ENCODE results near the gene MTMR3.

The MTMR3 gene

GRCh38 chr22:30077279-30077880, 194.4 kb downstream of the MTMR3 start:
- no peak for DNase-seq
- Histone ChIP-seq H3K4me1 (ENCODE audit: control insufficient read depth, insufficient read depth, low read depth, low read length) (peaks cover 3% of the 10 kb centered on the region), H2AK5ac (ENCODE audit: low read length, severe bottlenecking) (no peak overlapping the region), H3K4ac (ENCODE audit: low read depth in 1 of 2, low read length in 2 of 2) (no peak overlapping the region), H2BK12ac (ENCODE audit: low read length in 2 of 2) (no peak overlapping the region), H3K4me3 (ENCODE audit: insufficient read depth in 1 of 2, low read depth in 1 of 2, low read length in 2 of 2) (no peak overlapping the region), H3K9me3 (ENCODE audit: control insufficient read depth, low read length) (no peaks in the 10 kb centered on the region), H3K27ac (ENCODE audit: low read length, poor library complexity, severe bottlenecking) (no peak overlapping the region), H4K91ac (ENCODE audit: low read length) (no peak overlapping the region), H4K8ac (ENCODE audit: low read length) (no peak overlapping the region), H3K23ac (ENCODE audit: low read length in 2 of 2) (no peak overlapping the region), H3K18ac (ENCODE audit: low read depth in 1 of 2, low read length in 2 of 2) (no peak overlapping the region), H3K27me3 (ENCODE audit: control insufficient read depth in 1 of 2, insufficient read depth in 1 of 2, low read length in 2 of 2) (peaks cover 12 to 25% of the 10 kb centered on the region in 2 experiments), H2BK5ac (ENCODE audit: low read depth, low read length, poor library complexity, severe bottlenecking) (no peak overlapping the region), H2BK120ac (ENCODE audit: low read depth, low read length) (no peak overlapping the region), H3K79me1 (replicated peaks; ENCODE audit: low read length, poor library complexity, severe bottlenecking) (no peaks in the 10 kb centered on the region), H2BK15ac (ENCODE audit: low read depth, poor library complexity, severe bottlenecking) (no peak overlapping the region), H3K14ac (ENCODE audit: low read length in 2 of 2) (no peak overlapping the region), H3K9ac (ENCODE audit: low read length) (no peak overlapping the region), H3K36me3 (ENCODE audit: control insufficient read depth in 1 of 2, insufficient read depth in 2 of 2, low read depth in 1 of 2, low read length in 2 of 2) (no peaks in the 10 kb centered on the region), H2AFZ (ENCODE audit: low read depth, low read length) (no peak overlapping the region), H3K4me2 (ENCODE audit: low read length, poor library complexity, severe bottlenecking) (no peak overlapping the region)
- 59% methylated on average over 1 of the region's 3 CpGs for WGBS

GRCh38 chr22:30078320-30079311, 195.6 kb downstream of the MTMR3 start:
- no peak overlapping the region for H3K9ac ChIP-seq (ENCODE audit: low read length)
- DNase-seq, result no peak
- peaks cover 12 to 25% of the 10 kb centered on the region in 2 experiments for H3K27me3 ChIP-seq (ENCODE audit: control insufficient read depth in 1 of 2, insufficient read depth in 1 of 2, low read length in 2 of 2)
- no peak overlapping the region for H3K27ac ChIP-seq (ENCODE audit: low read length, poor library complexity, severe bottlenecking)
- H2AK5ac ChIP-seq (ENCODE audit: low read length, severe bottlenecking), result no peak overlapping the region
- WGBS, result 96% methylated on average over 7 of the region's 10 CpGs
- peaks cover 3% of the 10 kb centered on the region for H3K4me1 ChIP-seq (ENCODE audit: control insufficient read depth, insufficient read depth, low read depth, low read length)
- no peak overlapping the region for H3K14ac ChIP-seq (ENCODE audit: low read length in 2 of 2)
- no peaks in the 10 kb centered on the region for H3K79me1 ChIP-seq (replicated peaks; ENCODE audit: low read length, poor library complexity, severe bottlenecking)
- H3K4ac ChIP-seq (ENCODE audit: low read depth in 1 of 2, low read length in 2 of 2), result no peak overlapping the region
- H2BK15ac ChIP-seq (ENCODE audit: low read depth, poor library complexity, severe bottlenecking), result no peak overlapping the region
- H3K9me3 ChIP-seq (ENCODE audit: control insufficient read depth, low read length), result no peaks in the 10 kb centered on the region
- no peak overlapping the region for H3K4me2 ChIP-seq (ENCODE audit: low read length, poor library complexity, severe bottlenecking)
- no peak overlapping the region for H4K8ac ChIP-seq (ENCODE audit: low read length)
- no peak overlapping the region for H3K4me3 ChIP-seq (ENCODE audit: insufficient read depth in 1 of 2, low read depth in 1 of 2, low read length in 2 of 2)
- no peak overlapping the region for H2AFZ ChIP-seq (ENCODE audit: low read depth, low read length)
- H2BK5ac ChIP-seq (ENCODE audit: low read depth, low read length, poor library complexity, severe bottlenecking), result no peak overlapping the region
- no peak overlapping the region for H3K18ac ChIP-seq (ENCODE audit: low read depth in 1 of 2, low read length in 2 of 2)
- no peak overlapping the region for H4K91ac ChIP-seq (ENCODE audit: low read length)
- no peaks in the 10 kb centered on the region for H3K36me3 ChIP-seq (ENCODE audit: control insufficient read depth in 1 of 2, insufficient read depth in 2 of 2, low read depth in 1 of 2, low read length in 2 of 2)
- no peak overlapping the region for H2BK12ac ChIP-seq (ENCODE audit: low read length in 2 of 2)
- no peak overlapping the region for H2BK120ac ChIP-seq (ENCODE audit: low read depth, low read length)
- no peak overlapping the region for H3K23ac ChIP-seq (ENCODE audit: low read length in 2 of 2)

- Histone ChIP-seq H3K9me3 (ENCODE audit: control insufficient read depth, low read length) (no peaks in the 10 kb centered on the region), H2BK5ac (ENCODE audit: low read depth, low read length, poor library complexity, severe bottlenecking) (no peak within 1 kb of the TSS), H3K36me3 (ENCODE audit: control insufficient read depth in 1 of 2, insufficient read depth in 2 of 2, low read depth in 1 of 2, low read length in 2 of 2) (no peaks in the 10 kb centered on the region), H3K18ac (ENCODE audit: low read depth in 1 of 2, low read length in 2 of 2) (peak within 1 kb of the TSS in 1 of 2 experiments; percentile 9), H2BK120ac (ENCODE audit: low read depth, low read length) (no peak within 1 kb of the TSS), H2BK12ac (ENCODE audit: low read length in 2 of 2) (no peak within 1 kb of the TSS), H3K23ac (ENCODE audit: low read length in 2 of 2) (no peak within 1 kb of the TSS), H4K8ac (ENCODE audit: low read length) (peak within 1 kb of the TSS; percentile 90), H2AFZ (ENCODE audit: low read depth, low read length) (peak within 1 kb of the TSS; percentile 36), H3K4me1 (ENCODE audit: control insufficient read depth, insufficient read depth, low read depth, low read length) (peaks cover 3% of the 10 kb centered on the region), H3K9ac (ENCODE audit: low read length) (peak within 1 kb of the TSS; percentile 67), H3K4me3 (ENCODE audit: insufficient read depth in 1 of 2, low read depth in 1 of 2, low read length in 2 of 2) (peak within 1 kb of the TSS in 1 of 2 experiments; percentile 51), H3K14ac (ENCODE audit: low read length in 2 of 2) (no peak within 1 kb of the TSS), H3K79me1 (replicated peaks; ENCODE audit: low read length, poor library complexity, severe bottlenecking) (no peaks in the 10 kb centered on the region), H2AK5ac (ENCODE audit: low read length, severe bottlenecking) (no peak within 1 kb of the TSS), H4K91ac (ENCODE audit: low read length) (no peak within 1 kb of the TSS), H3K27me3 (ENCODE audit: control insufficient read depth in 1 of 2, insufficient read depth in 1 of 2, low read length in 2 of 2) (peaks cover 8 to 20% of the 10 kb centered on the region in 2 experiments), H3K4me2 (ENCODE audit: low read length, poor library complexity, severe bottlenecking) (no peak within 1 kb of the TSS), H2BK15ac (ENCODE audit: low read depth, poor library complexity, severe bottlenecking) (no peak within 1 kb of the TSS), H3K27ac (ENCODE audit: low read length, poor library complexity, severe bottlenecking) (no peak within 1 kb of the TSS), H3K4ac (ENCODE audit: low read depth in 1 of 2, low read length in 2 of 2) (no peak within 1 kb of the TSS)
- WGBS, result 25% methylated on average over 52 of the region's 53 CpGs
- peak; percentile 32 for DNase-seq
These were observed 197.1 kb downstream of the MTMR3 start, which contains the start of gene HORMAD2 for GRCh38 chr22:30079952-30080533. Gene HORMAD2 (plus strand): TSS chr22:30080464. CDS start chr22:30093953, 13,489 bp downstream.

Measured in mesenchymal stem cell (in vitro differentiated cells and primary cell).